Activated T-helper 2 cell treated with anti-CD3 and anti-CD28 coated beads, Interferon-gamma antibody, Interleukin-2, Interleukin-4, amounts not matched to agents 10 μg/mL and 5 μg/mL and 100 μg/mL, durations not matched to agents 14 hours and 24 hours and 36 hours (primary cell): ENCODE measurements around the gene DNAJC3. TPM values are rescaled to one million over a fixed set of nuclear protein-coding genes. Genes with fewer than 3 reads are reported as not detected.
"Not testable (repeated sequence)": the region's sequence is repeated elsewhere in the genome, so short reads cannot be mapped to it uniquely, and the experiment has no call there.

ENCODE experiments used
- DNase-seq: peaks from one replicate; pipeline ENCODE4 v3.0.0; 2021; ENCODE audit warnings: low spot score
- H3K27ac Mint-ChIP-seq: one replicate; pipeline ENCODE4 v1.8.0; 2021; ENCODE audit warnings: mixed read lengths
- H3K27me3 Mint-ChIP-seq: one replicate; pipeline ENCODE4 v1.8.0; 2021; ENCODE audit warnings: low read depth, mixed read lengths
- H3K36me3 Mint-ChIP-seq: one replicate; pipeline ENCODE4 v1.8.0; 2021; ENCODE audit warnings: low read depth, mixed read lengths
- H3K4me1 Mint-ChIP-seq: one replicate; pipeline ENCODE4 v1.8.0; 2021; ENCODE audit warnings: low read depth, mixed read lengths
- H3K4me3 Mint-ChIP-seq: one replicate; pipeline ENCODE4 v1.8.0; 2021; ENCODE audit warnings: low read depth, mild to moderate bottlenecking, moderate library complexity, mixed read lengths
- H3K9me3 Mint-ChIP-seq: one replicate; pipeline ENCODE4 v1.8.0; 2021; ENCODE audit warnings: mixed read lengths
- intact Hi-C: fragments of 100-400 bp; cut with micrococcal nuclease; formaldehyde crosslinking; loops from one replicate; pipeline ENCODE4 v1.15.1; 2023
- total RNA-seq: library from RNA; stranded (reverse); gene quantifications from 2 replicates; pipeline ENCODE4 v1.2.3, GENCODE V29; 2022

Gene DNAJC3
- total RNA-seq, 1 donor from 2014 or later: 28.1 TPM

GRCh38 chr13:95779522-95779921 is 102.6 kb downstream of the DNAJC3 start:
- Mint-ChIP-seq H3K36me3 (peaks cover 6% of the 10 kb centered on the region), H3K4me3 (no peak overlapping the region), H3K27ac (no peak overlapping the region), H3K9me3 (peaks cover 5% of the 10 kb centered on the region), H3K27me3 (no peaks in the 10 kb centered on the region), H3K4me1 (no peaks in the 10 kb centered on the region)
- intact Hi-C loops: no loop called here
- DNase-seq: no peak

DNA sequence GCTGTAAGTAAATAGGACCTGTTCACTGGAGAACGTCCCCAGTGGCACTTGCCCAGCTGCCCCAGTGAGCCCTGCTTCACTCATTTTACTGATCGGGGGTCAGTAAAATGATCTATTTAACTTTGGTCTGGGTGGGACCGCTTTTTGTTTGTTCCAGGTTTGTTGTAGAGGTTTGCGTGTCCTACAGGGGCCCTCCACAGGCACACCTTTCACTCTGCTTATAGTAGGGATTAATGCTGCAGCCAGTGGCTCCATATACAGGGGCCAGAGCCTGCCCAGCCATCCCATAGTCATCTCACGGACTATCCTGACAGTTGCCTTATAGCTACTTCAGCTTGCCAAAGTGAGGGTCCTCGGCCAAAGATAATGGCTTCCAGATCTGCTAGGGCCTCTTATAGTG is 104.1 kb downstream of the DNAJC3 start:
- no peak for DNase-seq
- H3K36me3 Mint-ChIP-seq: peaks cover 10% of the 10 kb centered on the region
- intact Hi-C loops: loop anchor here (10.0 kb wide), 1 partner anchor 106 kb away; the partner anchor contains the start of gene DNAJC3
- no peak overlapping the region for H3K27ac Mint-ChIP-seq
- H3K4me3 Mint-ChIP-seq: no peak overlapping the region
- no peaks in the 10 kb centered on the region for H3K4me1 Mint-ChIP-seq
- H3K9me3 Mint-ChIP-seq: peaks cover 5% of the 10 kb centered on the region
- H3K27me3 Mint-ChIP-seq: no peaks in the 10 kb centered on the region

- not testable (repeated sequence) for H3K27ac Mint-ChIP-seq, H3K4me1 Mint-ChIP-seq, H3K9me3 Mint-ChIP-seq, H3K4me3 Mint-ChIP-seq, DNase-seq, H3K27me3 Mint-ChIP-seq
- peaks cover 15% of the 10 kb centered on the region for H3K36me3 Mint-ChIP-seq
- intact Hi-C loops: loop anchor here (10.0 kb wide), 1 partner anchor 107 kb away; the partner anchor contains the start of gene DNAJC3
Measured at GRCh38 chr13:95781940-95782339, 105.0 kb downstream of the DNAJC3 start.

GRCh38 chr13:95783747-95784146 is 106.8 kb downstream of the DNAJC3 start:
- intact Hi-C loops: loop anchor here (10.0 kb wide), 1 partner anchor 109 kb away; the partner anchor contains the start of gene DNAJC3
- peaks cover 5% of the 10 kb centered on the region for H3K9me3 Mint-ChIP-seq
- H3K27ac Mint-ChIP-seq: no peak overlapping the region
- H3K4me3 Mint-ChIP-seq: no peak overlapping the region
- no peaks in the 10 kb centered on the region for H3K4me1 Mint-ChIP-seq
- H3K36me3 Mint-ChIP-seq: peaks cover 27% of the 10 kb centered on the region
- no peaks in the 10 kb centered on the region for H3K27me3 Mint-ChIP-seq
- DNase-seq: no peak

- H3K4me3 Mint-ChIP-seq: no peak overlapping the region
- intact Hi-C loops: loop anchor here (10.0 kb wide), 1 partner anchor 110 kb away; the partner anchor contains the start of gene DNAJC3
- H3K27me3 Mint-ChIP-seq: no peaks in the 10 kb centered on the region
- H3K4me1 Mint-ChIP-seq: no peaks in the 10 kb centered on the region
- no peak for DNase-seq
- H3K36me3 Mint-ChIP-seq: peaks cover 32% of the 10 kb centered on the region
- peaks cover 9% of the 10 kb centered on the region for H3K9me3 Mint-ChIP-seq
- H3K27ac Mint-ChIP-seq: no peak overlapping the region
Measured at GRCh38 chr13:95784161-95784899, 107.4 kb downstream of the DNAJC3 start.

- intact Hi-C loops: loop anchor here (10.0 kb wide), 1 partner anchor 110 kb away; the partner anchor contains the start of gene DNAJC3
- H3K36me3 Mint-ChIP-seq: peaks cover 38% of the 10 kb centered on the region
Measured at GRCh38 chr13:95784900-95785290, 108.0 kb downstream of the DNAJC3 start.

GRCh38 chr13:95787356-95788099 is 110.6 kb downstream of the DNAJC3 start:
- peaks cover 61% of the 10 kb centered on the region for H3K36me3 Mint-ChIP-seq
- DNase-seq: no peak
- no peaks in the 10 kb centered on the region for H3K27me3 Mint-ChIP-seq
- H3K4me3 Mint-ChIP-seq: no peak overlapping the region
- no peaks in the 10 kb centered on the region for H3K4me1 Mint-ChIP-seq
- intact Hi-C loops: loop anchor here (10.0 kb wide), 1 partner anchor 113 kb away; the partner anchor contains the start of gene DNAJC3
- H3K27ac Mint-ChIP-seq: no peak overlapping the region
- peaks cover 11% of the 10 kb centered on the region for H3K9me3 Mint-ChIP-seq

More at GRCh38 chr13:95784900-95785290, 108.0 kb downstream of the DNAJC3 start:
- no peaks in the 10 kb centered on the region for H3K27me3 Mint-ChIP-seq
- H3K27ac Mint-ChIP-seq: no peak overlapping the region
- DNase-seq: no peak
- no peak overlapping the region for H3K4me3 Mint-ChIP-seq
- H3K4me1 Mint-ChIP-seq: no peaks in the 10 kb centered on the region
- peaks cover 11% of the 10 kb centered on the region for H3K9me3 Mint-ChIP-seq

GRCh38 chr13:95788100-95788463 is 111.1 kb downstream of the DNAJC3 start:
- DNase-seq: no peak
- Mint-ChIP-seq H3K4me3 (no peak overlapping the region), H3K9me3 (peaks cover 8% of the 10 kb centered on the region), H3K36me3 (peaks cover 66% of the 10 kb centered on the region), H3K4me1 (peaks cover 2% of the 10 kb centered on the region), H3K27ac (no peak overlapping the region), H3K27me3 (no peaks in the 10 kb centered on the region)
- intact Hi-C loops: loop anchor here (10.0 kb wide), 1 partner anchor 113 kb away; the partner anchor contains the start of gene DNAJC3

- intact Hi-C loops: loop anchor here (10.0 kb wide), 1 partner anchor 115 kb away; the partner anchor contains the start of gene DNAJC3
- not testable (repeated sequence) for H3K27ac Mint-ChIP-seq
Measured at GRCh38 chr13:95789315-95789714, 112.4 kb downstream of the DNAJC3 start.

DNA sequence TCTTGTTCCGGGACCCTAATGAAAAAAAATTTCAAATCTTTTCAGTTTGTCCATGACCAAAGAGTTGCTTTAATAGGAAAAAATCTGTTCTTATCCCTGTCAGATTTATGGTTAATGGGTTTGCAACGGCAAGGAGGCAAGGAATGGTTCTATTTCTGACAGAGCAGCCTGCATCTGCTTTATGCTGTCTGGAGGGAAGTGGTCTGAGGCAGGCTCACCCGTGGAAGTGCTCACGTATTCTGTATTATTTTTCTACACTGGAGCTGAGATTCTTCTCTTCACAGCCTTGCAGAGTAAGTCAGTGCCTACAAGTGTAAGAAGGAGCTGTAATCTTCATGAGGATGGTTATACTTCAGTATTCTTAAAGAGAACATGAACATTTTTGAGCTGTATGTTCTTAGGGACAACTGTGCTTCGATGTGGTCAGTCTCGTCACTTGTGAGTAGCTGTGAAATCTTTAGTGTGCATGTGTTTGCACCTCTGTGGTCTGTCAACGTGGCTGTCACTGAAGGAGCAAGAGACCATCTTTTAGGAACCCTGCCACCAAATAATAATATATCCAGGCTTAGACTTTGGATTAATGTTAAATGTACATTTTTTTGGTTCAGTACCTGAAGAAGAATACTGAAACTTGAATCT is 114.3 kb downstream of the DNAJC3 start:
- no peak for DNase-seq
- Mint-ChIP-seq H3K36me3 (peaks cover 73% of the 10 kb centered on the region), H3K9me3 (peaks cover 8% of the 10 kb centered on the region), H3K4me3 (no peak overlapping the region), H3K27ac (no peak overlapping the region), H3K4me1 (peaks cover 2% of the 10 kb centered on the region), H3K27me3 (no peaks in the 10 kb centered on the region)
- intact Hi-C loops: no loop called here

More at GRCh38 chr13:95789315-95789714, 112.4 kb downstream of the DNAJC3 start:
- H3K4me3 Mint-ChIP-seq, H3K9me3 Mint-ChIP-seq, DNase-seq, H3K4me1 Mint-ChIP-seq, H3K27me3 Mint-ChIP-seq: not testable (repeated sequence)
- peaks cover 75% of the 10 kb centered on the region for H3K36me3 Mint-ChIP-seq

- H3K9me3 Mint-ChIP-seq: peaks cover 8% of the 10 kb centered on the region
- H3K4me3 Mint-ChIP-seq: no peak overlapping the region
- DNase-seq: no peak
- H3K27me3 Mint-ChIP-seq: no peaks in the 10 kb centered on the region
- peaks cover 2% of the 10 kb centered on the region for H3K4me1 Mint-ChIP-seq
- H3K27ac Mint-ChIP-seq: no peak overlapping the region
- intact Hi-C loops: no loop called here
- H3K36me3 Mint-ChIP-seq: peaks cover 58% of the 10 kb centered on the region
Measured at GRCh38 chr13:95793018-95793555, 116.1 kb downstream of the DNAJC3 start.

GRCh38 chr13:95793781-95794180 is 116.8 kb downstream of the DNAJC3 start:
- DNase-seq: no peak
- intact Hi-C loops: no loop called here
- peaks cover 2% of the 10 kb centered on the region for H3K4me1 Mint-ChIP-seq
- H3K4me3 Mint-ChIP-seq: no peak overlapping the region
- no peak overlapping the region for H3K27ac Mint-ChIP-seq
- peaks cover 8% of the 10 kb centered on the region for H3K9me3 Mint-ChIP-seq
- H3K27me3 Mint-ChIP-seq: no peaks in the 10 kb centered on the region
- H3K36me3 Mint-ChIP-seq: peaks cover 52% of the 10 kb centered on the region
